Ishikawa (cell line): ENCODE data around the gene STX18.

Experiments
- CEBPB ChIP-seq: IDR thresholded peaks from 2 replicates; pipeline ENCODE4 v1.6.1; 2012
- CREB1 ChIP-seq: IDR thresholded peaks from 2 replicates; pipeline ENCODE4 v1.6.1; 2012; ENCODE audit warnings: low read depth
- EGR1 ChIP-seq: IDR thresholded peaks from 2 replicates; pipeline ENCODE4 v1.6.1; 2012
- EP300 ChIP-seq: IDR thresholded peaks from 2 replicates; pipeline ENCODE4 v1.6.1; 2012; ENCODE audit warnings: borderline replicate concordance
- FOXM1 ChIP-seq: IDR thresholded peaks from 2 replicates; pipeline ENCODE4 v1.6.1; 2012; ENCODE audit warnings: low read depth, borderline replicate concordance
- NFIC ChIP-seq: IDR thresholded peaks from 2 replicates; pipeline ENCODE4 v1.6.1; 2012
- RAD21 ChIP-seq: IDR thresholded peaks from 2 replicates; pipeline ENCODE4 v1.6.1; 2012; ENCODE audit warnings: low read depth
- TAF1 ChIP-seq: IDR thresholded peaks from 2 replicates; pipeline ENCODE4 v1.6.1; 2012; ENCODE audit warnings: low read depth, mild to moderate bottlenecking
- TCF12 ChIP-seq: IDR thresholded peaks from 2 replicates; pipeline ENCODE4 v1.6.1; 2012; ENCODE audit warnings: low read depth
- TEAD4 ChIP-seq: IDR thresholded peaks from 2 replicates; pipeline ENCODE4 v1.6.1; 2012
- YY1 ChIP-seq: IDR thresholded peaks from 2 replicates; pipeline ENCODE4 v1.6.1; 2012; ENCODE audit warnings: low read depth
- ZBTB7A ChIP-seq: IDR thresholded peaks from 2 replicates; pipeline ENCODE4 v1.6.1; 2012; ENCODE audit warnings: low read depth
- TF ChIP-seq, protein P1 (sequence below): IDR thresholded peaks from 2 replicates; pipeline ENCODE4 v1.6.1; 2012
- TF ChIP-seq, protein P2 (sequence below): IDR thresholded peaks from 2 replicates; pipeline ENCODE4 v1.6.1; 2012; ENCODE audit warnings: low read depth, mild to moderate bottlenecking
- TF ChIP-seq, protein P3 (sequence below): IDR thresholded peaks from 2 replicates; pipeline ENCODE4 v1.6.1; 2012

STX18 gene

DNA sequence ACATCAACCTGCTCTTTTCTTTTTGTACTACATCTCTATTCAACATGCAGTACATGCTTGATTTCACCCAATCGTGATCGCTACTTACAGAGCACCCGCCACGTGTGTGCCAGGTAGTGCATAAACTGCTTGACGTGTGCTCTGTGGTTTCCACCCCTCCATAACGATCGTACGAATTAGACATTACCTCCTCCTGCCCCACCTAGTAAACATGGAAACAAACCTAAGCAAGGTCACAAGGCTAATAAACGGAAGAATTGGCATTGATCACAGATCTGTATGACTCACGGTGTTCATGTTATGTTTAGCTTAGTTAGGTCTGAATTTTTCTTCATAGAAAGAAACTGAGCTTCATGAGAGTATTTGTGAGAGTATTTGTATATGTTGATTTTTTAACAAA, 64.1 kb downstream of the STX18 start:
- TF ChIP-seq ZBTB7A = no peak
- no peak for TF ChIP-seq NFIC
- TF ChIP-seq RAD21 = no peak
- TF ChIP-seq TAF1 = no peak
- TF ChIP-seq, protein P1, sequence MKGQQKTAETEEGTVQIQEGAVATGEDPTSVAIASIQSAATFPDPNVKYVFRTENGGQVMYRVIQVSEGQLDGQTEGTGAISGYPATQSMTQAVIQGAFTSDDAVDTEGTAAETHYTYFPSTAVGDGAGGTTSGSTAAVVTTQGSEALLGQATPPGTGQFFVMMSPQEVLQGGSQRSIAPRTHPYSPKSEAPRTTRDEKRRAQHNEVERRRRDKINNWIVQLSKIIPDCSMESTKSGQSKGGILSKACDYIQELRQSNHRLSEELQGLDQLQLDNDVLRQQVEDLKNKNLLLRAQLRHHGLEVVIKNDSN = no peak
- no peak for TF ChIP-seq YY1

DNA sequence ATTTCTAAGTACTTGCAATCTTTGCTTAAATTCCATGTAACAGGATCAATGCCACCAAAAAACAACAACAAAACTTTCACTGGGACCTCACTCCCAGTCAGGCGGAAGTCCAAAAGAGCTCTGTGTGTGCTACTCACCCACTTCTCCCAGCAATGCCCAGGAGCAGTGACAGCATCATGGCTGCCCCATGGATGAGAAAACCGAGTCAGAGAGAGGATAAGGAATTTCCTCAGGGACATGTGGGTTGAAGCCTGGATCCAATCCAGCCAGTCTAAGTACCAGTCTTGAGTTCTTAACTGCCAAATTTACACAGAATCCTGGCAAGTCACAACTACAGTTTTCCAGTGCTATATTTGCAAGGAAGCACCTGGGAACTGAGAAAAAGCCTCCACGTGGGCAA, 64.5 kb downstream of the STX18 start:
- TF ChIP-seq ZBTB7A (no peak), NFIC (no peak), FOXM1 (no peak), CREB1 (no peak), TEAD4 (no peak)

DNA sequence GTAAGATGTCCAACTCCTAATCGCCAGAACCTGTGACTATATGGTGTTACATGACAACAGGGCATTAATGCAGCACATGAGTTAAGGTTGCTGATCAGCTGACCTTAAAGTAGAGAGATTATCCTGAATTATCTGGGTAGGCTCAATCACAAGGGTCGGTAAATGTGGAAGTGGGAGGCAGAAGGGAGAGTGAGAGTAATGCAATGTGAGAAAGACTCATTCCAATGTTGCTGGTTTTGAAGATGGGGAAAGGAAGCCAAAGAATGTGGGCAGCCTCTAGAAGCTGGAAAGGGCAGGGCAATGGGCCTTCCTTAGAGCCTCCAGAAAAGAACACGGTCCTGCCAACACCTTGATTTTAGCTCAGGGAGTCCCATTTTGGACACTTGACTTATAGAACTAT, 67.4 kb downstream of the STX18 start:
- TF ChIP-seq YY1 = no peak
- no peak for TF ChIP-seq RAD21
- TF ChIP-seq TEAD4 = no peak
- TF ChIP-seq NFIC = no peak
- no peak for TF ChIP-seq CREB1
- no peak for TF ChIP-seq CEBPB
- TF ChIP-seq, protein P2, sequence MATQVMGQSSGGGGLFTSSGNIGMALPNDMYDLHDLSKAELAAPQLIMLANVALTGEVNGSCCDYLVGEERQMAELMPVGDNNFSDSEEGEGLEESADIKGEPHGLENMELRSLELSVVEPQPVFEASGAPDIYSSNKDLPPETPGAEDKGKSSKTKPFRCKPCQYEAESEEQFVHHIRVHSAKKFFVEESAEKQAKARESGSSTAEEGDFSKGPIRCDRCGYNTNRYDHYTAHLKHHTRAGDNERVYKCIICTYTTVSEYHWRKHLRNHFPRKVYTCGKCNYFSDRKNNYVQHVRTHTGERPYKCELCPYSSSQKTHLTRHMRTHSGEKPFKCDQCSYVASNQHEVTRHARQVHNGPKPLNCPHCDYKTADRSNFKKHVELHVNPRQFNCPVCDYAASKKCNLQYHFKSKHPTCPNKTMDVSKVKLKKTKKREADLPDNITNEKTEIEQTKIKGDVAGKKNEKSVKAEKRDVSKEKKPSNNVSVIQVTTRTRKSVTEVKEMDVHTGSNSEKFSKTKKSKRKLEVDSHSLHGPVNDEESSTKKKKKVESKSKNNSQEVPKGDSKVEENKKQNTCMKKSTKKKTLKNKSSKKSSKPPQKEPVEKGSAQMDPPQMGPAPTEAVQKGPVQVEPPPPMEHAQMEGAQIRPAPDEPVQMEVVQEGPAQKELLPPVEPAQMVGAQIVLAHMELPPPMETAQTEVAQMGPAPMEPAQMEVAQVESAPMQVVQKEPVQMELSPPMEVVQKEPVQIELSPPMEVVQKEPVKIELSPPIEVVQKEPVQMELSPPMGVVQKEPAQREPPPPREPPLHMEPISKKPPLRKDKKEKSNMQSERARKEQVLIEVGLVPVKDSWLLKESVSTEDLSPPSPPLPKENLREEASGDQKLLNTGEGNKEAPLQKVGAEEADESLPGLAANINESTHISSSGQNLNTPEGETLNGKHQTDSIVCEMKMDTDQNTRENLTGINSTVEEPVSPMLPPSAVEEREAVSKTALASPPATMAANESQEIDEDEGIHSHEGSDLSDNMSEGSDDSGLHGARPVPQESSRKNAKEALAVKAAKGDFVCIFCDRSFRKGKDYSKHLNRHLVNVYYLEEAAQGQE = no peak
- TF ChIP-seq, protein P1 = no peak
- no peak for TF ChIP-seq FOXM1
- TF ChIP-seq TCF12 = no peak
- TF ChIP-seq, protein P3, sequence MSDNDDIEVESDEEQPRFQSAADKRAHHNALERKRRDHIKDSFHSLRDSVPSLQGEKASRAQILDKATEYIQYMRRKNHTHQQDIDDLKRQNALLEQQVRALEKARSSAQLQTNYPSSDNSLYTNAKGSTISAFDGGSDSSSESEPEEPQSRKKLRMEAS = no peak
- no peak for TF ChIP-seq TAF1
- no peak for TF ChIP-seq EP300
- no peak for TF ChIP-seq EGR1
- TF ChIP-seq ZBTB7A = no peak

DNA sequence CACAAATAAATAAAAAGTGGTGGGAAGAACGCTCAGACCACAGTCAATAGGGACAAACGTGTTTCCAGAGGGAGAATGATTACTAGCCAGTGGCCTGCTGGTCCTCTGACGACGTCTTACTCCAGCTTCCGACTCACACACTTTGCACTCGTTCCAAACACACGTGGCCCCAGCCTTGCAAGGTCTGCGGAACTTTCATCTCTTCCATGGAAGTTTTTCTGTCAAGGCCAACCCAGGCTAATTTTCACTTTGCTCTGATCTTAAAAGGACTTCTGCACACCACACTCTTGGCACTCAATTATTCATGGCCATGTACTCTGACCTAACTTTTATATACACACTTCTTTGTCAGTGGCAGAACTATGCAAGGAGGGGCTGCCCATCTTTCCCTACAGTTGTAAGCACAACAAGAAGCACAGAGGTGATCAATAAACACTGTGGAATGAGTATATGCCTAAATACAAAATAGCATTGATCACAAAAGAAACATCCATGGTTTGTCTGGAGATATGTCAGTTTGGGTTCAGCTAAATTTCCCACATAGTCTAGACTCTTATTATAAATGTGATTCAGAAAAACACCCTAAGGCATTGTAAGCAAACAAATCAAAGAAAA, 69.4 kb downstream of the STX18 start:
- TF ChIP-seq RAD21 (no peak), ZBTB7A (no peak), EP300 (no peak), FOXM1 (no peak), TAF1 (no peak), TCF12 (no peak), CEBPB (no peak), NFIC (no peak)
- TF ChIP-seq, protein P2 = no peak
- TF ChIP-seq, protein P1 = no peak
- TF ChIP-seq, protein P3 = no peak

DNA sequence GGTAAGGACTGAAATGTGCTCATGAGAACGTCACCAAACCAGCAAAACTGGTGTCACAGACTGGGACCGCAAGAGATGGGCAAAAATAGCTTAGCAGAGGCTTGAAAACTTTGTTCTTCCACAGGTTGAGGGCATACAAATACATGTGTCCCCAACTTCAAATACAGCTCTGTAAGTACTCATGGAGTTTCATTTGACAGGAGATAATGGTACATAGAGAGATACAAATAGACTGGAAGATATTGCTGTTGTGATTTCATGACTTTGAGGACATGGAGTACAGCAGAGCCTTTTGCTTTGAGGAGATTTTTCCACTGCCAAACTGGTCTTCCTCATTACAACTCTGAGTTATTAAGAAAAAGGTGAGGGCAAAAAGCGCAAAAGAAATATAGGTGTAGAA, 70.7 kb downstream of the STX18 start:
- TF ChIP-seq, protein P1 = no peak
- TF ChIP-seq CREB1 = no peak
- TF ChIP-seq YY1 = no peak
- TF ChIP-seq TCF12 = no peak
- TF ChIP-seq CEBPB = no peak

DNA sequence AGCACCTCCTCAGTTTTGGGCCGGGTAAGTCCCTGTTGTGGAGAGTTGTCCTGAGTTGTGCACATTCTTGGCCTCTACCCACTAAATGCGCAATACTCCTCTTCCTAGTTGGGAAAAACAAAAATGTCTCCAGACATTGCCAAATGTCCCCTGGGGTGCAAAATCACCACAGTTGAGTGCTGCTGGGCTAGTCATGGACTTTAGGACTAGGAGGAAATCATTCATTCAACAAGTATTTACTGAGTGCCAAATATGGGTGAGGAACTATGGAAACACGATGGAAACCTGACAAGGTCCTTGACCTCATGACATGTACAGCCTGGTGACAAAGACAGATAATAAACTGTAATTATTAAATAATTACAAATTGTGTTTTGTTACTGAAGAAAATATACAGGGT, 71.6 kb downstream of the STX18 start:
- TF ChIP-seq NFIC (no peak), CEBPB (no peak), TAF1 (no peak), ZBTB7A (no peak), TCF12 (no peak), YY1 (no peak), CREB1 (no peak), RAD21 (no peak), EP300 (no peak), TEAD4 (no peak), FOXM1 (no peak), EGR1 (no peak)
- TF ChIP-seq, protein P2 = no peak
- TF ChIP-seq, protein P1 = no peak
- TF ChIP-seq, protein P3 = no peak
